Hematopoietic multipotent progenitor cell treated with erythropoietin and hydrocortisone succinate and interleukin-3 and kit ligand, for 6 days (in vitro differentiated cells): ENCODE results near the gene IDH2.
"Not testable (repeated sequence)": the region's sequence is repeated elsewhere in the genome, so short reads cannot be mapped to it uniquely, and the experiment has no call there.

Experiments used
- DNase-seq: peaks from one replicate; pipeline ENCODE4 v3.0.0-alpha.2; 2015

IDH2 gene

DNA sequence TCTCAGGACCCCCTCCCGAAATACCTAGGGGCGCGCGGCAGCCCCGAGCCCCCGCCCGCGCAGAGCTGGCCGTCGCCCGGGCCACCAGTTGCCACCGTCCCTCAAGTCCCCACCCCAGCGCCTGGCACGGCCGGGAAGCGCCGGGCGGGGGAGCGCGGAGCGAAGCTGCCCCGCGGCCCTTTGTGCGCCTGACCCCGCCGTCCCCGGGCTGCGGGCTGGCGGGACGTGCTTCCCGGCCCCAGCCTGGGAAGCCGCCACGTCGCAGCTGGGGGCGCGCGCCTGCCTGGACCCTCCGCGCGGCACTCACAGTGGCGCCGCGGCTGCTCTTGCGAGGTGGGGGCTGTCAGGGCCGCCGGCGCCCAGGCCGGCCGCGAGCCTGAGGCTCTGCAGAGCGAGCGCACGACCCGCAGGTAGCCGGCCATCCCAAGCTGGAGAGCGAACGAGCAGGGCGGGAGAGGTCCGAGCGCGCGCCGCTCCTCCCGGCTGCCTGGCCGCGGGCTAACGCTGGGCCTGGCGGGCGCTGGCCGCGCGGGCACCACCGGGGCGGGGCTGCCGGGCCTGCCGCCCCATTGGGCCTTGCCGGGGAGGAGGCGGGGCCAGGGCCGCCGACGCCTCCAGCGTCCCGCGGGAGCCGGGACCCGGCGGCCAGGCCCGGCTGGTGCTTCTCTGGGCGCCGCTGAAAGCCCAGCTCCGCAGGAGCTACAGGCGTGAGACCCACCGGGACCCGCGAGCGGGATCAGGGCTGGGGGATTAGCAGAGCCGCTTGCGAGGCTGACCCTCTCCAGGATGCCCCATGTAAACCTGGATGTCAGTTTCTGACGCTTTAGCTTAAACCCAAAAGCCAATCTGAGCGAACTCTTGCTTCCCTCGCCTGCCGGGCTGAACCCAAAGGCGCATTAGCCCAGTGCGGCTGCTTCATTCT is at the start of gene IDH2:
Gene IDH2 (minus strand): TSS at position 500 of the 922 bp plus-strand sequence. CDS start 78 bp downstream, at position 422.
- peak; percentile 88 for DNase-seq

DNA sequence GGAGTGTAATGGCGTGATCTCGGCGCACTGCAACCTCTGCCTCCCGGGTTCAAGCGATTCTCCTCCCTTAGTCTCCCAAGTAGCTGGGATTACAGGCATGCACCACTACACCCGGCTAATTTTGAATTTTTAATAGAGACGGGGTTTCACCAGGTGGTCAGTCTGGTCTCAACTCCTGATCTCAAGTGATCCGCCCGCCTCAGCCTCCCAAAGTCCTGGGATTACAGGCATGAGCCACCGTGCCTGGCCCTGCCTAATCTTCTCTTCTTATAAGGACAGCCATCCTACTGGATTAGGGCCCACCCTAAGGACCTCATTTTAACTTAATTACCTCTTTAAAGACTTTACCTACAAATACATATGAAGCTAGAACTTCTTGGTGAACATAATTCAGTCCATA is 48.3 kb upstream of the IDH2 start:
- not testable (repeated sequence) for DNase-seq

DNA sequence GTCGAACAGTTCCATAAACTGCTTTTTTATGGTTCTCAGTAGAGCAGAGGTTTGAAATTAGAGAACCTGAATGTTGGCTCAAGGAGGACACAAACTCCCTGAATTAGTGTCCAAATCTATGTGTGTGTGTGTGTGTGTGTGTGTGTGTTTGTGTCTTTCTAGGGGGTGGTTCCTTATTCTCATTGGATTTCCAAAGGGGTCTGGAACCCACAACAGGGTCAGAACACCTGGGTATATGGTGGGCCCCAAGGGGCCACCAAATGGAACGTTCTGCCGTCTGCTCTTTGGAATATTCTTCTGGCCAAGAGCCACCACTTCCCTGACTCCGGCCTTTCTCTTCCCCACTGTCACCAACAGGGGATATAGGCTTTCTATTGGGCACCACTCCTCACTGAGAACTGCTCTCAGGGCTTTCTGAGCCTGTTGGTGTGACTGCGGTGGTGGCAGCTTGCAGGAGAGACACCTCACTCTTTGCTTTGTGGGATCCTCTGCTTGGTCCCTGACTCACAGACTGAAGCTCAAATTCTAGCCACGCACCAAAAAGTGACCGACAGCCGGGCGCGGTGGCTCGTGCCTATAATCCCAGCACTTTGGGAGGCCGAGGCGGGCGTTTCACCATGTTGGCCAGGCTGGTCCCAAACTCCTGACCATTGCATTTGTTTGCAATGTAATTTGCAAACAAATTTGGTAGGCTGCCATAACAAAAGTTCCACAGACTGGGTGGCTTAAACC is 47.5 kb upstream of the IDH2 start:
- no peak for DNase-seq

DNA sequence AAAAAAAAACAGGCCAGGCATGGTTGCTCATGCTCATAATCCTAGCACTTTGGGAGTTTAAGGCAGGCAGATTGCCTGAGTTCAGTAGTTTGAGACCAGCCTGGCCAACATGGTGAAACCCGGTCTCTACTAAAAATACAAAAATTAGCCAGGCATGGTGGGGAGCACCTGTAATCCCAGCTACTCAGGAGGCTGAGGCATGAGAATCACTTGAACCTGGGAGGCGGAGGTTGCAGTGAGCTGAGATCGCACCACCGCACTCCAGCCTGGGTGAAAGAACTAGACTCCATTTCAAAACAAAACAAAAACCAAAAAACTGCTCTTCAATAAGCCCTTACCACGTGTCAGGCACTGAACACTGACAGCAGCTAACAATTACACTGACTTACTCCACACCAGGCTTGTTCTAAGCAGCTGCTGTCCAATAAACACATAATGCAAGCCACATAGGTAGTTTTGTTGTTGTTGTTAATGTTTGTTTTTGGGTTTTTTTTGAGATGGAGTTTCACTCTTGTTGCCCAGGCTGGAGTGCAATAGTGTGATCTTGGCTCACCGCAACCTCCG is 44.0 kb upstream of the IDH2 start:
- not testable (repeated sequence) for DNase-seq

DNA sequence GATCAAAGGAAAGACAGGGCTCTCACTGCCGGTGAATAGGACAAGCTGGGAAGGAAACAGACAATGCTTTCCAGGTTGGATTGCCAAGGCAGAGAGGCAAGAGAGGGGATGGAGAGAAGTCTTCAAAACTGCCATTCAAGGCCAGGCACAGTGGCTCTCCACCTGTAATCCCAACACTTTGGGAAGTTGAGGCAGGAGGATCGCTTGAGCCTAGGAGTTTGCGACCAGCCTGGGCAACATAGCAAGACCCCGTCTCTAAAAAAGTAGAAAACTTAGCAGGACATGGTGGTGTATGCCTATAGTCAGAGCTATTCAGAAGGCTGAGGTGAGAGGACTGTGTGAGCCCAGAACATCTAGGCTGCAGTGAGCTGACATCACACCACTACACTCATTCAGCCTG is 43.5 kb upstream of the IDH2 start:
- DNase-seq = no peak

DNA sequence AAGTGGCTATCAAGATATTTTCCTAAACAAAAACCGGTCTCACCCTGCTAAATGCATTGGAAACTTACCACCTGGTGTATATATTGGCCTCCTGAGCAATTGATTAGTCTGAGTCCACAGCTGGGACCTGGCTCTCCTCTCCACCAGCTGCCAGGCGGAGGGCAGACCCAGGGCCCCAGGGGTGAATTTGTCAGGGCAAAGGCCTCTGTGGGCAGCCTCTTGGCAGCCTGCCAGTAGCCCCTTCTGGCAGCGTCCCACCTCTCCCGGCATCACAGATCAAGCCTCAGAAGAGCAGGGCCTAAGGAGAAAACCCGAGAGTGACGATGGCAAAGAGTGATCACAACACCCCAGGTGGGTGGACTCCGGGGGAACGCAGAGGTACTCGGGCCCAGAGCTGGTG is 43.0 kb upstream of the IDH2 start:
- DNase-seq = peak; percentile 27

DNA sequence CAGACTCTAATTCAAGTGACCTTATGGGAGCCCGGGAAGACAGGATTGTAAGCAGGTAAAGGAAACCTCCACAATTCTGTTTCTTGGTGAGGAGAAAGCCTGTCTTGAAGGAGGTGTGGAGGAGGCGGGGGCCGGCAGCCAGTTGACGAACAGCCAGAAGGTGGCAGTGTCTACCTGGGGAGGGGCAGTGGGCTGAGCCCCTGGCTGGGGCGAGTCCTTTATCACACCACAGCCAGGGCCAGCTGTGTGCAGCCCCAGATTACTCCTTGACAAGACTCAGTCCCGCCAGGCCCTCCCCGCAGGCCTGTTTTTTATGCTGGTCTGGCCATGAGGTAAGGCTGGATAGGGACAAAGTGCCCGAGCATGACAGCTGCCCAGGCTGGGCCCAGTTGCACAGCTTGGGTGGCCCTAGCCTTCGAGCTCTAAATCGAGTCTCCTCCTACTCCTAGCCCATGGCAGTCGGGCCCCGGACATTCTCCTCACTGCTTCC is 40.9 kb upstream of the IDH2 start:
- peak; percentile 99 for DNase-seq

DNA sequence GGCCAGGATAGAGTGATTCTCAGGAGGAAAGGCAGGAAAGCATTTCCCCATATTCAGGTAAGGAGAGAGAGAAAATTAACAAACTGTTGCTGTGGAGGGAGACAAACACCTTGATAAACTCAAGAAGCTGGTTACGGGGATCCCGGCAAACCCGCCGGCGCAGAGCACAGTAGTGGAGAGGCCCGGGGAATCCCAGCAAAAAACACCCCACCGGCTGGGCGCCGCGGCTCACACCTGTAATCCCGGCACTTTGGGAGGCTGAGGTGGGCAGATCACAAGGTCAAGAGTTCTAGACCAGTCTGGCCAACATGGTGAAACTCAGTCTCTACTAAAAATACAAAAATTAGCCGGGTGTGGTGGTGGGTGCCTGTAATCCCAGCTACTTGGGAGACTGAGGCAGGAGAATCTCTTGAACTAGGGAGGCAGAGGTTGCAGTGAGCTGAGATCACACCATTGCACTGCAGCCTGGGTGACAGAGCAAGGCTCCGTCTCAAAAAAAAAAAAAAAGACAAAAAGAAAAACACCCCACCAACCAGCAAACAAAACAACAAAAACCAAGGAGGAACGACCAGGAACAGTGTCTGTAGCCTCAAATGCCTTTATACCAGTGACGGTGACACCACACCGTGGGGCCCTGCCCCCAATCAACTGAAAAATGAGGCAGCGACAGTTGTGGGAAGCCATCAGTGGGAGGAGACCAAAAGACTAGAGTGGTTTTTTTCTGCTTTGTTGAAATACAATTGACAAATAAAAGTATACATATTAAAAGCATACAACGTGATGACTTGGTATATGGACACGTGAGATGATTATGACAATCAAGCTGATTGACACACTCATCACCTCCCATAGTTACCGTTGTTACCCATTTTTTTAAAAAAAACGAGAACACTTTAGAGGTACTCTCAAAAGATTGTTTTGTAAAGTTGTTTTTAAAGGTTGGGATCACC is 40.2 kb upstream of the IDH2 start:
- DNase-seq = peak; percentile 90

DNA sequence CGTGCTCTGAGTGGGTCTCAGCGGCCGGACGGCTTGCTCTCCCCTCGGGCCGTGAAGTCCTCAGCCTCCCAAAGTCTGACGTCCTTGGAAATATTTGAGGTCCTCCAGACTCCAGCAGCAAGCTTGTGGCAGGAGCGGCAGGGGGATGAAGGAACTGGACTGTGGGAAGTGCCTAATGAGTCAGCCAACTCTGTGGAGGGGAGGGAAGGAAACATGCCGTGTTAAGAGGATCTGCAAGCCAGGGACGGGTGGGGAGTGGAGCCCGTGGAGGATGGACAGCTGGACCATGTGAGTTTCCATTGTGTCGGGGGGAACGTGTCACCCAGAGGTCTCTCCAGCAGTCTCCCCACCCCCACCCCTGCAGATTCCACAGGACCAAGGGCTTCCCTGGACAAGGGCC is 39.4 kb upstream of the IDH2 start:
- no peak for DNase-seq

DNA sequence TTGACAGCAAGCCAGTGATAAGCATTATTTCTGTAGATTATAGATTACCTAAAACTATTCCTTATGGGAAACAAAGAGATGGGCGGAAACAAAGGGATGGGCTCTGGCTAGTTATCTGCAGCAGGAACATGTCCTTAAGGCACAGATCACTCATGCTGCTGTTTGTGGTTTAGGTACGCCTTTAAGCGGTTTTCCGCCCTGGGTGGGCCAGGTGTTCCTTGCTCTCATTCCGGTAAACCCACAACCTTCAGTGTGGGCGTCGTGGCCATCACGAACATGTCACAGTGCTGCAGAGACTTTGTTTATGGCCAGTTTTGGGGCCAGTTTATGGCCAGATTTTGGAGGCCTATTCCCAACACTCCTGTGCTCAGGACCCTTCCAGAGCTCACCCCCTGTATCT is 37.3 kb upstream of the IDH2 start:
- not testable (repeated sequence) for DNase-seq

DNA sequence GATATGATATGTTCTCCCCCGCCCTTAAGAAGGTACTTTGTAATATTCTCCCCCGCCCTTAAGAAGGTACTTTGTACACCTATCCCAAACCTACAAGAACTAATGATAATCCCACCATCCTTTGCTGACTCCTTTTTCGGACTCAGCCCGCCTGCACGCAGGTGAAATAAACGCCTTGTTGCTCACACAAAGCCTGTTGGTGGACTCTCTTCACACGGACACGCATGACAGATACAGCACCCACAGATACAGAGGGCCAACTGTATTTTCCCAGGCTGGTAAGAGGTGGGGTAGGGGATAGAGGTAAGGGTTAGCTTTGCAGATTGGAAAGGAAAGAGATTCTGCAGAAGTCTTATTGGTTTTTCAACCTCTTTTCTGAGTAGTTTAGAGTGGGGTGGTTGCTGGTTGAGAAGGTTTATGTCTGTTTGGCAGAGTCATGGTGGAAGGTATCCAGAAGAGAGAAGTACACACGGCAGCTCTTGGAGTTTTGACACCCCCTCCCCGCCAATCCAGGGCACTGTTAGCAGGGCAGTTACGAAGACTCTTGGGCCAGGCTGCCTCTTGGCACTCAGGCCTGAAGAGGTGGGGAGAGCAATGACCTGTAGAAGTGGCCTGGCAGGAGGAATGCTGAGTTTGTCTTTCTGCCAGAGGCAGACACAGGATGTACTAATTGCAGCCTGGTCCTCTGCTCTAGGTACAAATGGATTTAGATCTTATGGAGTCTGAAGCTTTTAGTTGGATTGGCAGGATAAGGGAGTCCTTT is 36.0 kb upstream of the IDH2 start:
- DNase-seq = no peak

DNA sequence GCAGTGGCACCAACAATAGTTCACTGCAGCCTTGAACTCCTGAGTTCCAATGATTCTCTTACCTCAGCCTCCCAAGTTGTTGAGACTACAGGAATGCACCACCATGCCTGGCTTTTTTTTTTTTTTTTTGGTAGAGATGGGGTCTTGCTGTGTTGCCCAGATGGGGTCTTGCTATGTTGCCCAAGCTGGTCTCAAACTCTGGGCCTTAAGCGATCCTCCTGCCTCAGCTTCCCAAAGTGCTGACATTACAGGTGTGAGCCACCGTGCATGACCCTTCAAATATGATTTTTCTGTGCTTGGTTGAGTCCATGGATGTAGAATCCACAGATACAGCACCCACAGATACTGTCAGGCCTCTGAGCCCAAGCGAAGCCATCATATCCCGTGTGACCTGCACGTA is 30.2 kb upstream of the IDH2 start:
- no peak for DNase-seq

DNA sequence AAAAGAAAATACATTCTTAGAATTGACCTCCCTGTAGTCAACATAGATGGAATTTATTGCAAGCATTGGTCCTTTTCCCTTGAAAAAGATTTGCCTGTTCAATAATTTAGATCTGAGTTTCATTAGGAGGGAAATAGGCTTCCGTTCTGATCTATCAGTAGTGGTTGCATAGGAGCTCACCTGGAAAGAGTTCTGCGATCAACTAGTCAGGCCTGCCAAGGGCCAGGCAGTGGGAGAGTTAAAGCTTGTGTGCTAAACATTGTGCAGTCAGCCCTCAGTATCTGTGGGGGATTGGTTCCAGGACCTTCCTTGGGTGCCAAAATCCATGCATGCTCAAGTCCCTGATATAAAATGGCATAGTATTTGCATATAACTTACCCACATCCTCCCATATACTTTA is 29.6 kb upstream of the IDH2 start:
- DNase-seq = no peak

DNA sequence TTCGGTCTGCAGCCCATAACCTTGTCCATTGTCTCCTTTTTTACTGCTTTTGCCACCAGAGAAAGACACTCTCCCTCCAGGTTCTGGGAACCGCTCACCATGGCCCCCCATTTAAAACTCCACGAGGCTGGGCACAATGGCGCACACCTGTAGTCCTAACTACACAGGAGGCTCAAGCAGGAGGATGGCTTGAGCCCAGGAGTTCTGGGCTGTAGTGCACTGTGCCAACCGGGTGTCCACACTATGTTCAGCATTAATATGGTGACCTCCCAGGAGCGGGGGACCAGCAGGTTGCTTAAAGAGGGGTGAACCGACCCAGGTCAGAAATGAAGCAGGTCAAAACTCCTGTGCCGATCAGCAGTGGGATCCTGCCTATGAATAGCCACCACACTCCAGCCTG is 28.0 kb upstream of the IDH2 start:
- DNase-seq = no peak

DNA sequence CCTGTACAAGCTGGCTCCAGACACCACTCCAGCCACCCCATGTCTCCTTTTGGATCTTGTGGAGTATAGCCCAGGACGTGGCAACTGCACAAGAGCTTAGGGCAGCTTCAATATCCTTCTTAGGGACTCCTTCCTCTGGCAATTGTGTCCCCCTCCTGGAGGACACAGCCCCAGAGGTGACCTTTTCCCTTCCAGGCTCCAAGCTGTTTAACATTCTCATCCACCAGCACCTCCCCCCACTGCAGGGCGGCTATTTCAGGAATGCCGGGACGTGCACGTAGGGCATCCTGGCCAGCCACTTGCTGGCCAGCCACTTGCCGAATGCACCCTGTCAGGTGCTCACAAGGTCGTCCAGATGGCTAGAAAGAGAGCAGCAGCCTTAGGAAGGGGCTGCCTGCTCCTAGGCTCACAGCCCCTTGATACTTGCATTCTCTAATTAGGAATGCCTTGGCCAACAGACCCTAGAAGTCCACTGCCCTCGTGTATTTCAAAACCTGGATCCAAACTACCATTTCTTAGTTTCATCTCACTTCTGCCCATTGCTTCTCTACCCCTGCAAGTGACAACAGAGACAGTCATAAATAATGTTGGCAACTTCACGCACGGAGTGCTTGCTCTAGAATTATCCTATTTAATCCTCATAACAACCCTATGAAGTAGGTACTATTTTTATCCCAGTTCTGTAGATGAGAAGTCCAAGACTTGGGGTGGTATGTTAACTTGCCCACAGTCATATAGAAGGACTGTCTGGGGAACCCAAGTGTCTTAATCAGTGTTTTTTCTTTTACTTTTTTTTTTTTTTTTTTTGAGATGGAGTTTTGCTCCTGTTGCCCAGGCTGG is 24.5 kb upstream of the IDH2 start:
- DNase-seq = no peak

DNA sequence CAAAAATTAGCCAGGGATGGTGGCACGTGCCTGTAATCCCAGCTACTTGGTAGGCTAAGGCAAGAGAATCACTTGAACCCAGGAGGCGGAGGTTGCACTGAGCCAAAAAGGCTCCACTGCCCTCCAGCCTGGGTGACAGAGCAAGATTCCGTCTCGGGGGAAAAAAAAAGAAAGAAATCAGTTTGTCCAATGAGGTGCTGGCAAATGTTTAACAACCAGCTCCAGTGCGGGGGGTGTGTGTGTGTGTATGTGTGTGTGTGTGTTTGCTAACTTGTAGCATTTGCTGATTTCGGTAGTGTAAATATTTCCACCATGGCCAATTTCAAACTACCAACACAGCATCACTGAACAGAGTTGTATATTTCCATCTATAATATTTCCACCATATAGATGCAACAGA is 23.8 kb upstream of the IDH2 start:
- DNase-seq = no peak

DNA sequence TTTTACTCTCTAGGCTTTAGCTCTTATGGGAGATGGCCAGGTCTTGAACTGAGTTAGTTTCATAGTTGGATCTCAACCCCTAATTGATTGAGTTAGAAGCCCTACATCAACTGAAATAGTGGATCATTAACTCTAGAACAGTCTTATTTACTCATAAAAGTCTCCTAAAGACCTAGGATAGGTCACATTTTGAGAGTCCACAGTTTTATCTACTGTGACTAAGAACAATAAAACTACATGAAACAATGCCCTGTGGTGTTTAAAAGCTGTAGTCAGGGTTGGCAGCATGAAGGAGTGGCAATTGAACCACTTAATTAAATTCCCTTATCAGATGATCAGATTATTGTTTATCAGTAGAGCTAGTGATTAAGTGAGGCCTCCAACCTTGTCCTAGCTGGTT is 22.2 kb upstream of the IDH2 start:
- DNase-seq = no peak

DNA sequence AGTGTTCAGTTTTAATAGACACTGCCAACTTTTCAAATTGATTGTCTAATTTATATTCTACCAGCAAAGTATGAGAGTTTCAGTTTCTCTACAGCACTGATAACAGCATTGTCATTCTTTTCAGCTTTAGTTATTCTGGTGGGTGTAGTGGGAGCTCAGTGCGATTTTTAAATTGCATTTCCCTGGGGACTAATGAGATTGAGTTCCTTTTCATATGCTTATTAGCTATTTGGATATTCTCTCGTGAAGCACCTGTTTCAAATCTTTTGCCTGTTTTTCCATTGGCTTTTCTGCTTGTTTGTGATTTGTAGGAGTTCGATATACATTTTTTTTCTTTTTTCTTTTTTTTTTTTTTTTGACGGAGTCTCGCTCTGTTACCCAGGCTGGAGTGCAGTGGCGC is 18.8 kb upstream of the IDH2 start:
- DNase-seq = no peak

DNA sequence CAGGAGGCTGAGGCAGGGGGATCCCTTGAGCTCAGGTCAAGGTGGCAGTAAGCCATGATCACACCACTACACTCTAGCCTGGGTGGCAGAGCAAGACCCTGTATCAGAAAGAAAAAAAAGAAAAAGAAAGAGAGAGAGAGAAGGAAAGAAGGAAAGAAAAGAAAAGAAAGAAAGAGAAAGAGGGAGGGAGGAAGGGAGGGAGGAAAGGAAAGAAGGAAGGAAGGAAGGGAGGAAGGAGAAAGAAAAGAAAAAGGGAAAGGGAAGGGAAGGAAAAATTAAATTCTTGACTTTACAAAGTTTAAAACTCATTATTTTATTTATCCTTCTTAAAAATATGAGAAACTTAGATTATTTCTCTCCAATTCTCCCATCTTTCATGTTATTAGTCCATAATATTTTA is 17.1 kb upstream of the IDH2 start:
- DNase-seq = no peak

DNA sequence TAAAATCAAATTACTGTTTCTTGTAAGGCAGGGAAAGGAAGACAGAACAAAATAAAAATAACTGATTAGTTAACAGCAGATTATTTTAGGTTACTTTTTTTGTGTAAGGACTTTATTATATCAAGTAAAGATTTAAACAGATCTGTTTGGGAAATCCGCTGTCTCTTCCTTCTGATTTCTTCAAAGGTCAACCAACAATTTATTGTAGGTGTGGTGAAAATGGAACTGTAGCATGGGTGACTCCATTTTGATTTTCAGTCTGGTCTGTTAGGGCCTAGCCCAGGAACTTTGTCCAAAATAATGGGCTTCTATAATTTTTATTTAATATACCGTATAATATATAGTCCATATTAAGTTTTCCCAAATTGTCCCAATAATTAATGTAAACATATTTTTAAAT is 13.5 kb upstream of the IDH2 start:
- DNase-seq = no peak

DNA sequence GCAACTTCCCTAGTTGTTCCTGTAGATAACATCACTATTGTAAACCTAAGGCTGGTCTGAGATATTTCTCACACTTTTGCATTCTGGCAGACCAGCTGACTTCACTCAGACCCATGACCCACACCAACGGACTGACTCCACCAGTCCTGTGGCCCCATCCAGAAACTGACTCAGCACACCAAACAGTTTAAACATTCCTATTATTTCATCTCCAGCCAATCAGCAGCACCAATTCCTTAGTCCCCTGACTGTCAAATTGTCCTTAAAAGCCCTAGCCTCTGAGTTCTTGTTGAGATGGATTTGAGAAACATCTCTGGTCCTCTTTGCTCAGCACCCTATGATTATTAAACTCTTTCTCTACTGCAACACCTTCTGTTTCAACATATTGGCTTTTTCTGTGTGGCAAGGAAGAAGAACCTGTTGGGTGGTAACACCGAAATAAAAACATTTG is 12.2 kb upstream of the IDH2 start:
- DNase-seq = peak; percentile 36
